K562 (cell line): ENCODE results near the gene CEP95.

Experiments used
- CTCF ChIP-seq, 3 experiments: IDR thresholded peaks in 2 of 3; conservative IDR thresholded peaks in 1 of 3; 2 replicates each; pipeline ENCODE4 v1.5.1; 2011 to 2012; ENCODE audit warnings: low read length in 3 of 3, mild to moderate bottlenecking in 3 of 3, control low read depth in 2 of 3, improper control_type of control experiment in 1 of 3, inconsistent platforms in 1 of 3, low read depth in 1 of 3, mixed read lengths in 1 of 3, moderate library complexity in 1 of 3; ENCODE audit not compliant: insufficient read depth in 2 of 3
- FOXA1 ChIP-seq: fragments of 450-650 bp; IDR thresholded peaks from 2 replicates; pipeline ENCODE4 v1.6.1; 2016; ENCODE audit warnings: mild to moderate bottlenecking, borderline replicate concordance
- GABPA ChIP-seq: fragments of 200-800 bp; sonication (Bioruptor generic); conservative IDR thresholded peaks from 2 replicates; pipeline ENCODE4 v1.6.1; 2016; ENCODE audit warnings: low read depth, missing genetic modification characterization, missing compliant biosample characterization
- MTA1 ChIP-seq: fragments of 450-650 bp; IDR thresholded peaks from 2 replicates; pipeline ENCODE4 v1.6.1; 2017; ENCODE audit warnings: borderline replicate concordance
- NR2C1 ChIP-seq, 2 experiments: fragments of 450-650 bp; IDR thresholded peaks; 2 replicates each; pipeline ENCODE4 v1.6.1; 2017; ENCODE audit warnings: mild to moderate bottlenecking in 2 of 2, antibody characterized with exemption in 1 of 2, inconsistent platforms in 1 of 2, missing compliant biosample characterization in 1 of 2, missing genetic modification characterization in 1 of 2
- POLR2A ChIP-seq: fragments of 450-650 bp; conservative IDR thresholded peaks from 2 replicates; pipeline ENCODE4 v1.6.1; 2016
- REST ChIP-seq, 2 experiments: fragments of 450-650 bp; formaldehyde crosslinking in 1 of 2; IDR thresholded peaks; 2 replicates each; pipeline versions ENCODE4 v1.4.0 to v1.6.1; 2014 to 2020; ENCODE audit warnings: mild to moderate bottlenecking in 2 of 2, borderline replicate concordance in 1 of 2, low read depth in 1 of 2
- SMARCC2 ChIP-seq: fragments of 450-650 bp; IDR thresholded peaks from 2 replicates; pipeline ENCODE4 v1.6.1; 2017; ENCODE audit warnings: antibody characterized with exemption, moderate library complexity, mild to moderate bottlenecking, low read depth
- ZBTB8A ChIP-seq: fragments of 450-650 bp; IDR thresholded peaks from 2 replicates; pipeline ENCODE4 v1.6.1; 2018; ENCODE audit warnings: mild to moderate bottlenecking, moderate library complexity; ENCODE audit not compliant: partially characterized antibody
- TF ChIP-seq, protein P1 (sequence below), 2 experiments: fragments of 450-650 bp; IDR thresholded peaks; 2 replicates each; pipeline ENCODE4 v1.6.1; 2018; ENCODE audit warnings: mild to moderate bottlenecking in 2 of 2, low read depth in 1 of 2; ENCODE audit not compliant: partially characterized antibody in 2 of 2

DNA sequence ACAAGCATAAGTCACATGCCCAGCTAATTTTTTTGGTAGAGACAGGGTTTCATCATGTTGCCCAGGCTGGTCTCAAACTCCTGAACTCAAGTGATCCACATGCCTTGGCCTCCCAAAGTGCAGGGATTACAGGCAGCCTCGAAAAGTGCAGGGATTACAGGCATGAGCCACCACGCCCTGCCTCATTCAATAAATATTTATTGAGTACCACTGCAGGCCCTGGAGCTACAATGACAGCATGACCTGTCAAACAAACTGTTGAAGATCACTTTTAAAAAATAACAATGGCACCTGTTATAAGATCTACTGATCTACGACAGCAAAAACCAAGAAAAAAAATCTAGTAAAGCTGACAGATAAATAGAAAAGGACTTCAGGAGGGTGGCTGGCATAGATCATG, 76.3 kb downstream of the CEP95 start:
- TF ChIP-seq, protein P1, sequence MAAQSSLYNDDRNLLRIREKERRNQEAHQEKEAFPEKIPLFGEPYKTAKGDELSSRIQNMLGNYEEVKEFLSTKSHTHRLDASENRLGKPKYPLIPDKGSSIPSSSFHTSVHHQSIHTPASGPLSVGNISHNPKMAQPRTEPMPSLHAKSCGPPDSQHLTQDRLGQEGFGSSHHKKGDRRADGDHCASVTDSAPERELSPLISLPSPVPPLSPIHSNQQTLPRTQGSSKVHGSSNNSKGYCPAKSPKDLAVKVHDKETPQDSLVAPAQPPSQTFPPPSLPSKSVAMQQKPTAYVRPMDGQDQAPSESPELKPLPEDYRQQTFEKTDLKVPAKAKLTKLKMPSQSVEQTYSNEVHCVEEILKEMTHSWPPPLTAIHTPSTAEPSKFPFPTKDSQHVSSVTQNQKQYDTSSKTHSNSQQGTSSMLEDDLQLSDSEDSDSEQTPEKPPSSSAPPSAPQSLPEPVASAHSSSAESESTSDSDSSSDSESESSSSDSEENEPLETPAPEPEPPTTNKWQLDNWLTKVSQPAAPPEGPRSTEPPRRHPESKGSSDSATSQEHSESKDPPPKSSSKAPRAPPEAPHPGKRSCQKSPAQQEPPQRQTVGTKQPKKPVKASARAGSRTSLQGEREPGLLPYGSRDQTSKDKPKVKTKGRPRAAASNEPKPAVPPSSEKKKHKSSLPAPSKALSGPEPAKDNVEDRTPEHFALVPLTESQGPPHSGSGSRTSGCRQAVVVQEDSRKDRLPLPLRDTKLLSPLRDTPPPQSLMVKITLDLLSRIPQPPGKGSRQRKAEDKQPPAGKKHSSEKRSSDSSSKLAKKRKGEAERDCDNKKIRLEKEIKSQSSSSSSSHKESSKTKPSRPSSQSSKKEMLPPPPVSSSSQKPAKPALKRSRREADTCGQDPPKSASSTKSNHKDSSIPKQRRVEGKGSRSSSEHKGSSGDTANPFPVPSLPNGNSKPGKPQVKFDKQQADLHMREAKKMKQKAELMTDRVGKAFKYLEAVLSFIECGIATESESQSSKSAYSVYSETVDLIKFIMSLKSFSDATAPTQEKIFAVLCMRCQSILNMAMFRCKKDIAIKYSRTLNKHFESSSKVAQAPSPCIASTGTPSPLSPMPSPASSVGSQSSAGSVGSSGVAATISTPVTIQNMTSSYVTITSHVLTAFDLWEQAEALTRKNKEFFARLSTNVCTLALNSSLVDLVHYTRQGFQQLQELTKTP (IDR thresholded peaks at IDR 0.05; ENCODE audit: low read depth in 1 of 2, partially characterized antibody in 2 of 2) = no peak
- TF ChIP-seq ZBTB8A (no peak), REST (IDR thresholded peaks at IDR 0.05; ENCODE audit: borderline replicate concordance) (no peak), REST (CRISPR knock-in tag; IDR thresholded peaks at IDR 0.05; ENCODE audit: low read depth) (no peak), CTCF (IDR thresholded peaks at IDR 0.05 in 2 of 3, conservative IDR thresholded peaks at IDR 0.05 in 1 of 3; ENCODE audit: insufficient read depth in 2 of 3, low read depth in 1 of 3, low read length in 3 of 3) (no peak), NR2C1 (IDR thresholded peaks at IDR 0.05) (no peak), NR2C1 (tag; IDR thresholded peaks at IDR 0.05) (no peak), POLR2A (no peak), SMARCC2 (no peak), GABPA (tag) (no peak), MTA1 (no peak), FOXA1 (no peak)
